HCT116 (cell line): ENCODE measurements around the gene EHMT1. TPM values are rescaled to one million over a fixed set of nuclear protein-coding genes. Genes with fewer than 3 reads are reported as not detected.

Experiments used
- ATAC-seq: fragments of 200-7000 bp; cut with Tn5 transposase; 2 replicates; pipeline ENCODE4 v1.9.1; 2020; ENCODE audit warnings: mild to moderate bottlenecking, moderate library complexity
- BruUV-seq: library from RNA; stranded (reverse); fragments of 400-500 nt; replicated peaks from 2 replicates; lab custom pipeline; 2021; lab: Mats Ljungman, UMichigan
- CTCF ChIA-PET: fragments of 300-600 bp; sonication (Branson Sonifier 250); formaldehyde crosslinking; loops from one replicate; lab custom pipeline; 2021; ENCODE audit warnings: antibody characterized with exemption; lab: Charles Lee
- POLR2A ChIA-PET: fragments of 300-600, 350-600 bp; sonication (Branson Sonifier 250); formaldehyde crosslinking; loops from one replicate; lab custom pipeline; 2021; ENCODE audit warnings: antibody characterized with exemption; lab: Charles Lee
- RAD21 ChIA-PET, 2 experiments: fragments of 300-600 bp; sonication (Branson Sonifier 250); formaldehyde crosslinking; loops; one replicate each; lab custom pipeline; 2023; ENCODE audit warnings: low total read pairs in 2 of 2; ENCODE audit not compliant: uncharacterized antibody in 2 of 2, unreplicated experiment in 2 of 2, low non-redundant PET in 1 of 2; lab: Charles Lee
- DNase-seq: peaks from one replicate; pipeline ENCODE4 v3.0.0-alpha.2; 2010; ENCODE audit warnings: low read depth, low spot score
- H2AFZ ChIP-seq: fragments of 200-600 bp; shearing (Covaris generic), sonication (generic); 2 replicates; pipeline ENCODE4 v1.6.1; 2017; ENCODE audit warnings: low read depth, mixed run types, mixed read lengths, antibody characterized with exemption, low read length; ENCODE audit not compliant: poor library complexity, severe bottlenecking
- H3K27ac ChIP-seq: 2 replicates; pipeline ENCODE4 v1.5.1; 2012; ENCODE audit warnings: low read depth, low read length
- H3K27me3 ChIP-seq: fragments of 200-600 bp; sonication (generic); 2 replicates; pipeline ENCODE4 v1.6.1; 2016; ENCODE audit warnings: mixed run types, low read length, mixed read lengths; ENCODE audit not compliant: insufficient read depth
- H3K36me3 ChIP-seq, 2 experiments: fragments of 200-500 bp in 1 of 2; fragments of 200-600 bp in 1 of 2; sonication (Bioruptor generic) in 1 of 2; sonication (generic) in 1 of 2; 2 replicates each; pipeline versions ENCODE4 v1.5.1 to v1.6.1; 2014 to 2016; ENCODE audit warnings: low read length in 2 of 2, inconsistent platforms in 1 of 2, mixed read lengths in 1 of 2, mixed run types in 1 of 2; ENCODE audit not compliant: insufficient read depth in 2 of 2, control insufficient read depth in 1 of 2
- H3K4me1 ChIP-seq, 2 experiments: fragments of 200-600 bp in 1 of 2; sonication (generic) in 1 of 2; 2 replicates each; pipeline versions ENCODE4 v1.5.1 to v1.6.1; 2012 to 2017; ENCODE audit warnings: low read length in 2 of 2, inconsistent platforms in 1 of 2, mild to moderate bottlenecking in 1 of 2, mixed read lengths in 1 of 2, mixed run types in 1 of 2, moderate library complexity in 1 of 2; ENCODE audit not compliant: insufficient read depth in 2 of 2, control insufficient read depth in 1 of 2
- H3K4me2 ChIP-seq: fragments of 200-600 bp; sonication (generic); 2 replicates; pipeline ENCODE4 v1.6.1; 2017; ENCODE audit warnings: mixed run types, low read length, mixed read lengths
- H3K4me3 ChIP-seq, 2 experiments: fragments of 200-600 bp in 1 of 2; sonication (generic) in 1 of 2; replicated peaks in 1 of 2; 2 replicates each; pipeline ENCODE4 v1.5.1; 2011 to 2016; ENCODE audit warnings: low read length in 2 of 2, control low read depth in 1 of 2, low read depth in 1 of 2, mild to moderate bottlenecking in 1 of 2, mixed read lengths in 1 of 2, mixed run types in 1 of 2
- H3K79me2 ChIP-seq: fragments of 200-600 bp; sonication (generic); 2 replicates; pipeline ENCODE4 v1.6.1; 2017; ENCODE audit warnings: mild to moderate bottlenecking, mixed run types, low read length, moderate library complexity, mixed read lengths; ENCODE audit not compliant: insufficient read depth
- H3K9ac ChIP-seq: fragments of 200-600 bp; sonication (generic); 2 replicates; pipeline ENCODE4 v1.6.1; 2016; ENCODE audit warnings: low read length, mixed read lengths
- H3K9me2 ChIP-seq: fragments of 200-600 bp; sonication (generic), shearing (Covaris generic); 2 replicates; pipeline ENCODE4 v1.6.1; 2017; ENCODE audit warnings: mixed run types, mild to moderate bottlenecking, moderate library complexity; ENCODE audit not compliant: insufficient read depth
- H3K9me3 ChIP-seq, 2 experiments: fragments of 200-500 bp in 1 of 2; fragments of 200-600 bp in 1 of 2; sonication (Bioruptor generic) in 1 of 2; sonication (generic) in 1 of 2; 2 replicates each; pipeline ENCODE4 v1.6.1; 2014 to 2017; ENCODE audit warnings: low read length in 2 of 2, mixed read lengths in 2 of 2, inconsistent platforms in 1 of 2, low read depth in 1 of 2, mild to moderate bottlenecking in 1 of 2, mixed run types in 1 of 2, moderate library complexity in 1 of 2; ENCODE audit not compliant: control insufficient read depth in 1 of 2, insufficient read depth in 1 of 2
- H4K20me1 ChIP-seq: fragments of 200-600 bp; sonication (generic), shearing (Covaris generic); 2 replicates; pipeline ENCODE4 v1.6.1; 2017; ENCODE audit warnings: mixed run types, mild to moderate bottlenecking, moderate library complexity; ENCODE audit not compliant: insufficient read depth
- EZH2 ChIP-seq: fragments of 200-600 bp; sonication (generic); IDR thresholded peaks from 2 replicates; pipeline ENCODE4 v1.6.1; 2017; ENCODE audit warnings: antibody characterized with exemption, mixed run types
- RAD21 ChIP-seq: IDR thresholded peaks from 2 replicates; pipeline ENCODE4 v1.6.1; 2012; ENCODE audit warnings: low read depth, mild to moderate bottlenecking
- intact Hi-C: fragments of 100-400 bp; cut with micrococcal nuclease; formaldehyde crosslinking; loops from 2 replicates; pipeline ENCODE4 v1.10.0; 2022
- total RNA-seq: library from RNA; stranded (reverse); gene quantifications from one replicate; pipeline ENCODE4 v1.2.1, GENCODE V29; 2021; ENCODE audit not compliant: unreplicated experiment
- TF ChIP-seq, protein P1 (sequence below): IDR thresholded peaks from 2 replicates; pipeline ENCODE4 v1.6.1; 2012; ENCODE audit warnings: low read depth
- TF ChIP-seq, protein P2 (sequence below): IDR thresholded peaks from 2 replicates; pipeline ENCODE4 v1.6.1; 2012
- TF ChIP-seq, protein P3 (sequence below), 3 experiments: fragments of 200-600 bp in 1 of 3; sonication (generic) in 1 of 3; IDR thresholded peaks in 2 of 3; conservative IDR thresholded peaks in 1 of 3; 2 replicates each; pipeline ENCODE4 v1.5.1; 2012 to 2017; ENCODE audit warnings: low read depth in 2 of 3, low read length in 2 of 3, antibody characterized with exemption in 1 of 3, borderline replicate concordance in 1 of 3, control low read depth in 1 of 3, mild to moderate bottlenecking in 1 of 3, mixed read lengths in 1 of 3, mixed run types in 1 of 3, moderate library complexity in 1 of 3; ENCODE audit not compliant: insufficient read depth in 1 of 3

Gene EHMT1
- total RNA-seq, 1 experiment from 2014 or later = 86.1 TPM

DNA sequence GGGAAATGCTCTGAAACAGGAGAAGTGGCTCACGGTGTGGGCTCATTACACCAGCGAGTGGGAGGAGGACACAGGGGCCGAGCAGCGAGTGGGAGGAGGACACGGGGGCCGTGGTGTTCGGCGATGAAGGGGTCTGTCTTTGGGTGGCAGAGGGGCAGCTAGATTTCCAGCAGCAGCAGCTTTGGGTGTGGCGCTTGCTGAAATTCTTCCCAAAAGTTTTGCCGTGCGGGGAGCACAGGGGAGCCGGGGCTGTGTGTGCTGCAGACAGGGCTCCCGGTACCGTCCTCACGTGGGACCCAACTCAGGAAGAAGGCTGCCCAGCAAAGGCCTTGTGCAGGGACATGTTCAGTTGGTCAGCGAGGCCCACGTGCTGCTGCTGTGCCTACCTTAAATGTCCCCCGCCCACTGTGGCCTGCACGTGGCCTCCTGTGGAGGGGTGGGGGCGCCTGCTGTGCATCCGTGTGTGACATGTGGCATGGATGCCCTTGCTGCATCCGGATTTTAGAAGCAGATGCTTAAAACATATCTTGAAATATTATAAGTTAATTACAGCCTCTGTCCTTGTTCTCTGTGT, 134.5 kb downstream of the EHMT1 start:
- Histone ChIP-seq H3K27ac (no peak overlapping the region), H3K27me3 (no peaks in the 10 kb centered on the region), H4K20me1 (no peaks in the 10 kb centered on the region), H3K9me3 (no peaks in the 10 kb centered on the region; a peak in 1 of 4 replicates), H3K4me3 (no peak overlapping the region), H3K4me1 (peaks cover 9 to 17% of the 10 kb centered on the region in 2 experiments; a peak in 3 of 4 replicates), H3K36me3 (peaks cover 6 to 13% of the 10 kb centered on the region in 2 experiments; a peak in 2 of 4 replicates), H2AFZ (no peak overlapping the region), H3K9ac (no peak overlapping the region), H3K9me2 (no peaks in the 10 kb centered on the region), H3K4me2 (no peak overlapping the region), H3K79me2 (peaks cover 20% of the 10 kb centered on the region)
- ChIA-PET RAD21 (no interaction called here), CTCF (no interaction called here), POLR2A (no interaction called here)
- ATAC-seq (no peak), DNase-seq (no peak)
- no TSS peak for BruUV-seq
- TF ChIP-seq, protein P1, sequence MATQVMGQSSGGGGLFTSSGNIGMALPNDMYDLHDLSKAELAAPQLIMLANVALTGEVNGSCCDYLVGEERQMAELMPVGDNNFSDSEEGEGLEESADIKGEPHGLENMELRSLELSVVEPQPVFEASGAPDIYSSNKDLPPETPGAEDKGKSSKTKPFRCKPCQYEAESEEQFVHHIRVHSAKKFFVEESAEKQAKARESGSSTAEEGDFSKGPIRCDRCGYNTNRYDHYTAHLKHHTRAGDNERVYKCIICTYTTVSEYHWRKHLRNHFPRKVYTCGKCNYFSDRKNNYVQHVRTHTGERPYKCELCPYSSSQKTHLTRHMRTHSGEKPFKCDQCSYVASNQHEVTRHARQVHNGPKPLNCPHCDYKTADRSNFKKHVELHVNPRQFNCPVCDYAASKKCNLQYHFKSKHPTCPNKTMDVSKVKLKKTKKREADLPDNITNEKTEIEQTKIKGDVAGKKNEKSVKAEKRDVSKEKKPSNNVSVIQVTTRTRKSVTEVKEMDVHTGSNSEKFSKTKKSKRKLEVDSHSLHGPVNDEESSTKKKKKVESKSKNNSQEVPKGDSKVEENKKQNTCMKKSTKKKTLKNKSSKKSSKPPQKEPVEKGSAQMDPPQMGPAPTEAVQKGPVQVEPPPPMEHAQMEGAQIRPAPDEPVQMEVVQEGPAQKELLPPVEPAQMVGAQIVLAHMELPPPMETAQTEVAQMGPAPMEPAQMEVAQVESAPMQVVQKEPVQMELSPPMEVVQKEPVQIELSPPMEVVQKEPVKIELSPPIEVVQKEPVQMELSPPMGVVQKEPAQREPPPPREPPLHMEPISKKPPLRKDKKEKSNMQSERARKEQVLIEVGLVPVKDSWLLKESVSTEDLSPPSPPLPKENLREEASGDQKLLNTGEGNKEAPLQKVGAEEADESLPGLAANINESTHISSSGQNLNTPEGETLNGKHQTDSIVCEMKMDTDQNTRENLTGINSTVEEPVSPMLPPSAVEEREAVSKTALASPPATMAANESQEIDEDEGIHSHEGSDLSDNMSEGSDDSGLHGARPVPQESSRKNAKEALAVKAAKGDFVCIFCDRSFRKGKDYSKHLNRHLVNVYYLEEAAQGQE = no peak
- TF ChIP-seq RAD21 = no peak
- TF ChIP-seq, protein P2, sequence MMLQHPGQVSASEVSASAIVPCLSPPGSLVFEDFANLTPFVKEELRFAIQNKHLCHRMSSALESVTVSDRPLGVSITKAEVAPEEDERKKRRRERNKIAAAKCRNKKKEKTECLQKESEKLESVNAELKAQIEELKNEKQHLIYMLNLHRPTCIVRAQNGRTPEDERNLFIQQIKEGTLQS = no peak
- no peak for TF ChIP-seq EZH2
- TF ChIP-seq, protein P3, sequence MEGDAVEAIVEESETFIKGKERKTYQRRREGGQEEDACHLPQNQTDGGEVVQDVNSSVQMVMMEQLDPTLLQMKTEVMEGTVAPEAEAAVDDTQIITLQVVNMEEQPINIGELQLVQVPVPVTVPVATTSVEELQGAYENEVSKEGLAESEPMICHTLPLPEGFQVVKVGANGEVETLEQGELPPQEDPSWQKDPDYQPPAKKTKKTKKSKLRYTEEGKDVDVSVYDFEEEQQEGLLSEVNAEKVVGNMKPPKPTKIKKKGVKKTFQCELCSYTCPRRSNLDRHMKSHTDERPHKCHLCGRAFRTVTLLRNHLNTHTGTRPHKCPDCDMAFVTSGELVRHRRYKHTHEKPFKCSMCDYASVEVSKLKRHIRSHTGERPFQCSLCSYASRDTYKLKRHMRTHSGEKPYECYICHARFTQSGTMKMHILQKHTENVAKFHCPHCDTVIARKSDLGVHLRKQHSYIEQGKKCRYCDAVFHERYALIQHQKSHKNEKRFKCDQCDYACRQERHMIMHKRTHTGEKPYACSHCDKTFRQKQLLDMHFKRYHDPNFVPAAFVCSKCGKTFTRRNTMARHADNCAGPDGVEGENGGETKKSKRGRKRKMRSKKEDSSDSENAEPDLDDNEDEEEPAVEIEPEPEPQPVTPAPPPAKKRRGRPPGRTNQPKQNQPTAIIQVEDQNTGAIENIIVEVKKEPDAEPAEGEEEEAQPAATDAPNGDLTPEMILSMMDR (IDR thresholded peaks at IDR 0.05 in 2 of 3, conservative IDR thresholded peaks at IDR 0.05 in 1 of 3; ENCODE audit: borderline replicate concordance in 1 of 3, insufficient read depth in 1 of 3, low read depth in 2 of 3, low read length in 2 of 3) = no peak
- intact Hi-C loops = no loop called here
